GM12878 (cell line): ENCODE data around the gene CHERP. TPM values are rescaled to one million over a fixed set of nuclear protein-coding genes. Genes with fewer than 3 reads are reported as not detected.
A peak's percentile ranks its signal among the peaks of the same experiment; 100 is the strongest.

ENCODE experiments used
- ATAC-seq: fragments of 200-7000 bp; cut with Tn5 transposase; 3 replicates; pipeline ENCODE4 v1.9.1; 2020; ENCODE audit warnings: mild to moderate bottlenecking, moderate library complexity
- BruUV-seq: library from RNA; stranded (reverse); fragments of 400-500 nt; replicated peaks from 2 replicates; lab custom pipeline; 2021; lab: Mats Ljungman, UMichigan
- CTCF ChIA-PET: fragments of 300-600 bp; sonication (Branson Sonifier 250); formaldehyde crosslinking; extraction: SDS; loops from one replicate; lab custom pipeline; 2021; ENCODE audit warnings: inconsistent platforms; lab: Yijun Ruan, JAX
- POLR2A ChIA-PET: fragments of 350-600 bp; formaldehyde crosslinking; extraction: SDS; loops from one replicate; lab custom pipeline; 2021; ENCODE audit warnings: inconsistent platforms; lab: Charles Lee
- RAD21 ChIA-PET: fragments of 300-600 bp; sonication (Branson Sonifier 250); formaldehyde crosslinking; loops from one replicate; lab custom pipeline; 2023; ENCODE audit warnings: antibody characterized with exemption; ENCODE audit not compliant: unreplicated experiment; lab: Charles Lee
- SMC1A ChIA-PET: fragments of 300-600 bp; sonication (Branson Sonifier 250); formaldehyde crosslinking; loops from one replicate; lab custom pipeline; 2023; ENCODE audit not compliant: unreplicated experiment, uncharacterized antibody; lab: Charles Lee
- DNase-seq: peaks from one replicate; pipeline ENCODE4 v3.0.0-alpha.2; 2011; ENCODE audit warnings: low read depth, low spot score
- FAIRE-seq: peaks from 3 replicates; lab custom pipeline; 2011; peaks lifted over from hg19 to GRCh38; lab: Jason Lieb, UNC
- H2AFZ ChIP-seq: 2 replicates; pipeline ENCODE4 v1.6.0; 2011; ENCODE audit warnings: low read depth, low read length, control low read depth; ENCODE audit not compliant: control insufficient read depth
- H3K27ac ChIP-seq: 2 replicates; pipeline ENCODE4 v1.5.1; 2011; ENCODE audit warnings: control low read depth; ENCODE audit not compliant: control insufficient read depth, insufficient read depth
- H3K27me3 ChIP-seq, 2 experiments: replicated peaks in 1 of 2; 2 replicates each; pipeline versions ENCODE4 v1.6.0 to v1.6.1; 2011; ENCODE audit warnings: low read length in 1 of 2; ENCODE audit not compliant: control insufficient read depth in 2 of 2, insufficient read depth in 2 of 2
- H3K36me3 ChIP-seq, 2 experiments: 2 replicates each; pipeline ENCODE4 v1.5.1; 2011; ENCODE audit warnings: low read length in 1 of 2; ENCODE audit not compliant: control insufficient read depth in 2 of 2, insufficient read depth in 2 of 2
- H3K4me1 ChIP-seq: 2 replicates; pipeline ENCODE4 v1.6.1; 2011; ENCODE audit warnings: mild to moderate bottlenecking, low read length, moderate library complexity, mixed read lengths; ENCODE audit not compliant: control insufficient read depth, insufficient read depth
- H3K4me2 ChIP-seq: 2 replicates; pipeline ENCODE4 v1.6.0; 2011; ENCODE audit warnings: control low read depth; ENCODE audit not compliant: control insufficient read depth, insufficient read depth
- H3K4me3 ChIP-seq: fragments of 200-600 bp; sonication (generic); 2 replicates; pipeline ENCODE4 v1.5.1; 2016
- H3K79me2 ChIP-seq: 2 replicates; pipeline ENCODE4 v1.6.0; 2011; ENCODE audit warnings: low read length; ENCODE audit not compliant: control insufficient read depth, insufficient read depth
- H3K9ac ChIP-seq: 2 replicates; pipeline ENCODE4 v1.8.0; 2011; ENCODE audit warnings: low read length, control low read depth, mixed read lengths; ENCODE audit not compliant: control insufficient read depth, insufficient read depth
- H3K9me3 ChIP-seq: replicated peaks from 3 replicates; pipeline ENCODE4 v1.5.1; 2011; ENCODE audit warnings: mild to moderate bottlenecking, low read length; ENCODE audit not compliant: control insufficient read depth, insufficient read depth
- H4K20me1 ChIP-seq: 2 replicates; pipeline ENCODE4 v1.6.0; 2011; ENCODE audit not compliant: control insufficient read depth, insufficient read depth
- MXI1 ChIP-seq: fragments of 150-350 bp; IDR thresholded peaks from 2 replicates; pipeline ENCODE4 v1.6.1; 2011; ENCODE audit warnings: low read depth, mild to moderate bottlenecking, inconsistent platforms, low read length, improper control_type of control experiment
- POLR2A ChIP-seq: IDR thresholded peaks from 2 replicates; pipeline ENCODE4 v1.6.1; 2011; ENCODE audit warnings: low read depth, mild to moderate bottlenecking, low read length
- POLR2AphosphoS2 ChIP-seq: IDR thresholded peaks from 2 replicates; pipeline ENCODE4 v1.6.1; 2011; ENCODE audit warnings: low read depth, mild to moderate bottlenecking, low read length, improper control_type of control experiment, moderate library complexity
- POLR2AphosphoS5 ChIP-seq: IDR thresholded peaks from 2 replicates; pipeline ENCODE4 v1.6.1; 2011; ENCODE audit warnings: mild to moderate bottlenecking, low read length, inconsistent platforms
- TCF3 ChIP-seq: IDR thresholded peaks from 2 replicates; pipeline ENCODE4 v1.6.1; 2012; ENCODE audit warnings: low read depth, mild to moderate bottlenecking, low read length, borderline replicate concordance; ENCODE audit not compliant: insufficient read depth
- TCF7 ChIP-seq: IDR thresholded peaks from 2 replicates; pipeline ENCODE4 v1.6.1; 2014; ENCODE audit warnings: antibody characterized with exemption, borderline replicate concordance
- ZNF217 ChIP-seq: fragments of 450-650 bp; IDR thresholded peaks from 2 replicates; pipeline ENCODE4 v1.6.1; 2017; ENCODE audit warnings: antibody characterized with exemption, mild to moderate bottlenecking
- WGBS: methylation state at CpG from one replicate; pipeline ENCODE4 v1.1.6; 2016; ENCODE audit warnings: low lambda C conversion rate; ENCODE audit not compliant: insufficient replicate concordance, insufficient coverage; ENCODE audit errors: missing lambda C conversion rate; 5-methylcytosine and 5-hydroxymethylcytosine counted together
- in situ Hi-C: fragments of 300-500 bp; cut with MboI; formaldehyde crosslinking; loops from 9 replicates; pipeline ENCODE4 v1.14.3; 2018; ENCODE audit warnings: mixed read lengths
- intact Hi-C: fragments of 100-400 bp; cut with micrococcal nuclease; formaldehyde crosslinking; loops from one replicate; pipeline ENCODE4 v1.14.2; 2022; ENCODE audit not compliant: unreplicated experiment
- polyA plus RNA-seq, 11 experiments: library from polyadenylated mRNA; depleted of rRNA in 4 of 11; unstranded in 6 of 11; stranded (reverse) in 5 of 11; fragments of >200 nt; fragmentation: Nextera tagmentation in 4 of 11; fragmentation: Illumina TruSeq in 1 of 11; extraction: Ambion mirVana in 4 of 11; extraction: Trizol in 1 of 11; gene quantifications; 1 replicate in 1 of 11; 2 replicates in 10 of 11; pipeline versions ENCODE4 v1.2.1 to v1.2.3, GENCODE V29; 2011 to 2016; ENCODE audit warnings: inconsistent platforms in 2 of 11, missing spikeins in 2 of 11, low read depth in 1 of 11
- total RNA-seq, 4 experiments: library from RNA; depleted of rRNA in 3 of 4; stranded (reverse); fragments of >200 nt in 3 of 4; fragmentation: Illumina TruSeq in 1 of 4; extraction: Trizol in 1 of 4; gene quantifications; 2 replicates each; pipeline versions ENCODE4 v1.2.1 to v1.2.3, GENCODE V29; 2013 to 2021

Gene CHERP
- total and polyA plus RNA-seq, 10 of the 15 experiments (the other 5 are each of a cell fraction or from before 2014, with no cell fraction given), result 0.66 to 65.3 (median 12.2) TPM

DNA sequence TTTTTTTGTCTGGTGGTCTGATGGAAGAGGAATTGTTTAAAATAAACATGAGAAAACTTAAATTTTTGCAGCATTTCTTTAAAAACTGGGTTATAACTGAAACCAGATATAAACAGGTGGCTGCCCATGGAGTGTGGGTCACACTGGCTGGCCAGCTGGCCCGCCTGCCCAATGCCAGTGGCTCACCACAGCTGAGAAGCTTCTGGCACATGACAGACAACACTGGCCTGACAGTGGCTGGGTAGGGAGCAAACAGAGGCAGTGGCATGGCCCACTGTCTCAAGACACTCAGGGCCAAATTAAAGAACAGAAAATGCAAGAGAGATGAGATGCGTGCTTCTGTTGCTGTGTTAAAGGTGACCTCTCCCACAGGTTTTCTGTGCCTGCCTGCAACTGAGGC, 33.0 kb upstream of the CHERP start:
- H3K79me2 ChIP-seq, result peaks cover 86% of the 10 kb centered on the region
- peaks cover 15% of the 10 kb centered on the region for H3K4me1 ChIP-seq
- no peaks in the 10 kb centered on the region for H3K27me3 ChIP-seq
- FAIRE-seq (no peak), DNase-seq (no peak), ATAC-seq (no peak)
- H3K27ac ChIP-seq, result no peak overlapping the region
- no peak overlapping the region for H3K9ac ChIP-seq
- ChIA-PET RAD21 (interaction anchor here (4.1 kb wide), 1 partner anchor 12 kb away, joined by 17 read pairs; no protein-coding TSS in a partner anchor), SMC1A (interaction anchor here (1.1 kb wide), 1 partner anchor 9 kb away, joined by 3 read pairs; no protein-coding TSS in a partner anchor), POLR2A (interaction anchor here (6.5 kb wide), 1 partner anchor 10 kb away, joined by 93 read pairs; no protein-coding TSS in a partner anchor), CTCF (no interaction called here)
- no peaks in the 10 kb centered on the region for H3K9me3 ChIP-seq
- TF ChIP-seq ZNF217, result no peak
- TF ChIP-seq POLR2A, result 0 out of 2 replicates have a peak, but pooled peaks have one; percentile 2
- TF ChIP-seq MXI1, result no peak
- no peak for TF ChIP-seq TCF7
- H2AFZ ChIP-seq, result no peak overlapping the region
- in situ Hi-C loops (loop anchor here (25.0 kb wide), 1 partner anchor 1988 kb away; the partner anchor contains the start of gene CLEC17A), intact Hi-C loops (no loop called here)
- peaks cover 19 to 33% of the 10 kb centered on the region in 2 experiments for H3K36me3 ChIP-seq
- WGBS, result 19% methylated on average over 2 of the region's 2 CpGs
- H3K4me3 ChIP-seq, result no peak overlapping the region
- no peak overlapping the region for H3K4me2 ChIP-seq
- peaks cover 2% of the 10 kb centered on the region; the same call in 1 of the 2 replicates for H4K20me1 ChIP-seq
- BruUV-seq, result no TSS peak

GRCh38 chr19:16573925-16574324, 31.7 kb upstream of the CHERP start:
- Histone ChIP-seq H2AFZ (no peak overlapping the region), H3K36me3 (peaks cover 21 to 31% of the 10 kb centered on the region in 2 experiments), H3K9ac (peak overlapping the region; percentile 20; the same call in 1 of the 2 replicates), H3K9me3 (no peaks in the 10 kb centered on the region), H3K4me3 (peak overlapping the region; percentile 97; the same call in 1 of the 2 replicates), H3K4me2 (peak overlapping the region; percentile 83), H3K4me1 (peaks cover 19% of the 10 kb centered on the region), H4K20me1 (peaks cover 2% of the 10 kb centered on the region; the same call in 1 of the 2 replicates), H3K27me3 (no peaks in the 10 kb centered on the region), H3K27ac (no peak overlapping the region), H3K79me2 (peaks cover 82% of the 10 kb centered on the region)
- BruUV-seq, result no TSS peak
- CTCF ChIA-PET, result interaction anchor here (1.0 to 2.4 kb wide), 8 partner anchors 10 to 191 kb away, joined by 3 to 15 read pairs (median 4); no protein-coding TSS in a partner anchor
- TF ChIP-seq POLR2AphosphoS2 (0 out of 2 replicates have a peak, but pooled peaks have one; percentile 19), POLR2AphosphoS5 (peak; percentile 44), TCF3 (no peak), POLR2A (0 out of 2 replicates have a peak, but pooled peaks have one; percentile 14)
- FAIRE-seq, result no peak
- in situ Hi-C loops (no loop called here), intact Hi-C loops (no loop called here)
- ATAC-seq, result no peak
- DNase-seq, result no peak
- POLR2A ChIA-PET, result interaction anchor here (0.7 to 6.5 kb wide), 7 partner anchors 12 to 87 kb away, joined by 3 to 93 read pairs (median 5); partner anchors contain the start of genes CHERP, MED26, SMIM7 and TMEM38A
- RAD21 ChIA-PET, result interaction anchor here (0.9 to 2.6 kb wide), 6 partner anchors 10 to 87 kb away, joined by 3 to 28 read pairs (median 8); partner anchors contain the start of genes SMIM7 and TMEM38A
- SMC1A ChIA-PET, result interaction anchor here (0.6 to 2.7 kb wide), 13 partner anchors 8 to 132 kb away, joined by 3 to 20 read pairs (median 4); partner anchors contain the start of gene MED26
